GM21423 (cell line): ENCODE results near the gene KRT10.
"Not testable (repeated sequence)": the region's sequence is repeated elsewhere in the genome, so short reads cannot be mapped to it uniquely, and the experiment has no call there.

ENCODE experiments used
- ATAC-seq: cut with Tn5 transposase; IDR thresholded peaks from one replicate; pipeline ENCODE4 v1.9.1; 2021; ENCODE audit warnings: mild to moderate bottlenecking, moderate library complexity; ENCODE audit not compliant: unreplicated experiment

KRT10 gene

GRCh38 chr17:40822132-40822812 lies at the start of gene KRT10:
KRT10 (minus strand) TSS chr17:40822614; CDS start chr17:40822585, 29 bp downstream.
- ATAC-seq: no peak

GRCh38 chr17:40871316-40871715 lies 48.9 kb upstream of the KRT10 start:
- ATAC-seq: no peak

- ATAC-seq: no peak
Measured at GRCh38 chr17:40870136-40870535, 47.7 kb upstream of the KRT10 start.

GRCh38 chr17:40866838-40867237 lies 44.4 kb upstream of the KRT10 start, which contains the start of gene KRT12:
KRT12 (minus strand) TSS chr17:40867223; CDS start chr17:40867186, 37 bp downstream.
- ATAC-seq: no peak

GRCh38 chr17:40864661-40865390 lies 42.4 kb upstream of the KRT10 start:
- no peak for ATAC-seq

- no peak for ATAC-seq
Measured at GRCh38 chr17:40862985-40863733, 40.7 kb upstream of the KRT10 start.

- ATAC-seq: no peak
Measured at GRCh38 chr17:40859536-40859935, 37.1 kb upstream of the KRT10 start.

- not testable (repeated sequence) for ATAC-seq
Measured at GRCh38 chr17:40858667-40859066, 36.3 kb upstream of the KRT10 start.

- no peak for ATAC-seq
Measured at GRCh38 chr17:40857535-40857934, 35.1 kb upstream of the KRT10 start.

- no peak for ATAC-seq
Measured at GRCh38 chr17:40854175-40854814, 31.9 kb upstream of the KRT10 start.

GRCh38 chr17:40852364-40852763 lies 29.9 kb upstream of the KRT10 start:
- ATAC-seq: no peak

GRCh38 chr17:40850293-40850972 lies 28.0 kb upstream of the KRT10 start:
- ATAC-seq: no peak

- ATAC-seq: no peak
Measured at GRCh38 chr17:40849723-40850122, 27.3 kb upstream of the KRT10 start.

GRCh38 chr17:40848583-40849235 lies 26.3 kb upstream of the KRT10 start:
- ATAC-seq: no peak

- ATAC-seq: no peak
Measured at GRCh38 chr17:40846515-40847144, 24.2 kb upstream of the KRT10 start.

GRCh38 chr17:40844671-40845107 lies 22.3 kb upstream of the KRT10 start:
- ATAC-seq: no peak

GRCh38 chr17:40843242-40843641 lies 20.8 kb upstream of the KRT10 start:
- ATAC-seq: no peak

GRCh38 chr17:40841246-40841645 lies 18.8 kb upstream of the KRT10 start:
- no peak for ATAC-seq

GRCh38 chr17:40839194-40839593 lies 16.8 kb upstream of the KRT10 start:
- no peak for ATAC-seq
